GM12874 (cell line): ENCODE results near the gene YY1.

ENCODE experiments used
- TF ChIP-seq, protein P1 (sequence below): IDR thresholded peaks from 2 replicates; pipeline ENCODE4 v1.5.1; 2011; ENCODE audit warnings: low read depth, mild to moderate bottlenecking, control low read depth, low read length, moderate library complexity; ENCODE audit not compliant: insufficient read depth

YY1 gene

DNA sequence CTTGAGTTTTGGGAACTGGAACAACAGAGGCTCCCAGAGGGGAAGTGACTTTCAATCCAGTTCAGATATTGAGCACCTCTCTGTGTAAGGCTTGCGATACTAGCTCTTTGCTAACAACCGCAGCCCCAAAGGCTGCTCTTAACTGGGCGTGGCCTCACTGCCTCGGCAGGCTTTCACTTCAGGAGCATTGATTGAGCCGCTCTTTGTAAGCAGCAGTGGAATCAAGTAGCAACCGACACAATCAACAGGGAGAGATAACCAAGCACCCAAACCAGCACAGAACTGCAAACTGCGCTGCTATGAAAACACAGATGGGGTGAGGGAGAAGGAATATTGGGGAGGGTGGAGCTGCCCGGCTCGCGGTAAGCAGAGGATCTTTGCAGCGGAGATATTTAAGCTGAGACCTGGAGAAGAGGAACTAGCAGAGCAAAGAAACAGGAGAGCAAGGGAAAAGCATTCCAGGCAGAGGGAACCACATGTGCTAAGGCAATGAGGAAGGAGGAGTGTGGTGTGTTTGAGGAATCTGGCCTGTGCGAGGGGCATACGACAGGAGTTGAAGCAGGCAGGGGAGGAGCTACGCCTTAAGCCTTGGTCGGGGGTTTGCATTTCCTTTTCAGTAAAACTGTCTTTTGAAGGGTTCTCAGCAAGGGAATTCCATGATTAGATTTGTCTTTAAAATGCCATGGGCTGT lies 17.3 kb upstream of the YY1 start:
- TF ChIP-seq, protein P1, sequence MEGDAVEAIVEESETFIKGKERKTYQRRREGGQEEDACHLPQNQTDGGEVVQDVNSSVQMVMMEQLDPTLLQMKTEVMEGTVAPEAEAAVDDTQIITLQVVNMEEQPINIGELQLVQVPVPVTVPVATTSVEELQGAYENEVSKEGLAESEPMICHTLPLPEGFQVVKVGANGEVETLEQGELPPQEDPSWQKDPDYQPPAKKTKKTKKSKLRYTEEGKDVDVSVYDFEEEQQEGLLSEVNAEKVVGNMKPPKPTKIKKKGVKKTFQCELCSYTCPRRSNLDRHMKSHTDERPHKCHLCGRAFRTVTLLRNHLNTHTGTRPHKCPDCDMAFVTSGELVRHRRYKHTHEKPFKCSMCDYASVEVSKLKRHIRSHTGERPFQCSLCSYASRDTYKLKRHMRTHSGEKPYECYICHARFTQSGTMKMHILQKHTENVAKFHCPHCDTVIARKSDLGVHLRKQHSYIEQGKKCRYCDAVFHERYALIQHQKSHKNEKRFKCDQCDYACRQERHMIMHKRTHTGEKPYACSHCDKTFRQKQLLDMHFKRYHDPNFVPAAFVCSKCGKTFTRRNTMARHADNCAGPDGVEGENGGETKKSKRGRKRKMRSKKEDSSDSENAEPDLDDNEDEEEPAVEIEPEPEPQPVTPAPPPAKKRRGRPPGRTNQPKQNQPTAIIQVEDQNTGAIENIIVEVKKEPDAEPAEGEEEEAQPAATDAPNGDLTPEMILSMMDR = no peak

- TF ChIP-seq, protein P1 = no peak
These were observed 16.5 kb upstream of the YY1 start for GRCh38 chr14:100222224-100223093.

- TF ChIP-seq, protein P1 = no peak
These were observed 15.4 kb upstream of the YY1 start for GRCh38 chr14:100223332-100224201.

DNA sequence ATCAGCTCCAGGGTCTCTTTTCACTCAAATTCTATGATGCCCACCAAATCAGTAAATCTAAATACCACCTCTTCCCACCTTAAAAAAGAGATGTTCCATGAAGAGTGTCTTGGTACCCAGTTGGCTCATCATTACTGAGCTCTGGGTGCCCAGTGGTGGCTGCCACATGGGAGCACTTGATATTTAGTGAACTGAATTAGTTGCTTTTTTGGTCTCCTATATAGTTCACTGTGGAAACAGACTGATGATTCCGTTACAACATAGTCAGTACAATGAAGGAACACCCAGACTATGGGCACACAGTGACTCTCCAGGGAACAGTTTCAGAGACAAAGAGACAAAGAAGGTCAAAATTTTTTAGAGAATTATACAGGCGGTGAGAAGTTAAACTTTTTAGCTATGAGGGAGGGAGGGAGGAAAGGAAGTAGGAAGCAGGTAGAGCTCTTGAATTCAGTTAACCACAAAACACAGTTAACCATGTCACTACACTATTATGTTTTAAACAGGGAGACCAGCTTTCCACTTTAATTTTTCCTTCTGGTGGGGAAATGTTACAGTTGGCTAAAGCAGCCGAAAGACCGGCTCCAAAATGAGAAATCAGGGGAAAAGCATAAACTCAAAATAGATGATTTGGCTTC lies 14.6 kb upstream of the YY1 start:
- TF ChIP-seq, protein P1 = no peak

DNA sequence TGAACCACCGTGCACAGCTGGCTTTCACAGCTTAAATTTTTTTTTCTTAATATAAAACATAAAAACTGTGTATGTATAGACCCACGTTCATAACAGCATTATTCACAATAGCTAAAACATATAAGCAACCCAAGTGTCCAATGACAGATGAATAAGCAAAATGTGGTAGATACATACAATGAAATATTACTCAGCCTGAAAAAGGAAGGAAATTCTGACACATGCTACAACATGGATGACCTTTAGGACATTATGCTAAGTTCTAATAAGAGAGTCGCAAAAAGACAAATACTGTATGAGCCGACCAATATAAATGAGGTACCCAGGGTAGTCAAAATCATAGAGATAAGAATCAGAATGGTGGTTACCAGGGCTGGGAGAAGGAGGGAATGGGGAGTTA lies 13.8 kb upstream of the YY1 start:
- TF ChIP-seq, protein P1 = no peak

DNA sequence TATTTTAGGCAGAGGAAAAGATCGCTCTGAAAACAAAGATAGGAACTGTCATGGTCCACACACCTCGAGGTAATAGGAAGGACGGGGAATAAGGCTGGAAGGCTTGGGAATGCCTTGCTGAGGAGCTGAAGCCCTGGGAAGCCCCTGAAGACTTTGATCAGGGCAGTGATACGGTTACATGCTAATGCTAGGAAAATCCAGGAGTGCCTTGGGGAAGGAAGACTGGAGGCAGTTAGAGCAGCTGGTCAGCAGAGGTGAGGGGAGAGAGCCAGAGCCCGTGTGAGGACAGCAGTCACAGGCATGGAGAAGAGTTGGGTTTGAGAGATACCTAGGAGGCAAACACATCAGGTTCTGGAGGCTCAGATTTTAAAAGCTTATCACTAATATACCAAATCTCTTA lies 8.6 kb upstream of the YY1 start:
- TF ChIP-seq, protein P1 = no peak
